ENCODE data around the gene ANKS4B.

- TF ChIP-seq POLR2AphosphoS5 (IDR thresholded peaks at IDR 0.05; ENCODE audit: borderline replicate concordance, low read depth, low read length) (no peak), EZH2 (IDR thresholded peaks at IDR 0.05) (no peak)
These were observed 29.5 kb downstream of the ANKS4B start for GRCh38 chr16:21262779-21263639.

All from SK-N-MC (cell line).